Stimulated activated CD4-positive, alpha-beta T cell treated with anti-CD3 and anti-CD28 coated beads, Interleukin-4, amount 100 ng/mL, for 48 hours (primary cell): ENCODE measurements around the gene SLC41A1.

Experiments used
- DNase-seq, 2 donors: peaks; one replicate each; pipeline ENCODE4 v3.0.0-alpha.2; 2020; ENCODE audit warnings: low read depth in 2 of 2

SLC41A1 gene

GRCh38 chr1:205754857-205755256 lies 58.1 kb downstream of the SLC41A1 start:
- DNase-seq = no peak

GRCh38 chr1:205751036-205751651 lies 61.9 kb downstream of the SLC41A1 start:
- no peak for DNase-seq

- DNase-seq = peak; percentile 86 to 95
These were observed 62.6 kb downstream of the SLC41A1 start, which contains the start of gene NUCKS1 for GRCh38 chr1:205750138-205751035. NUCKS1 (minus strand) TSS chr1:205750182; CDS start chr1:205749973, 209 bp downstream.

- DNase-seq = peak; percentile 91 to 96
These were observed 63.5 kb downstream of the SLC41A1 start for GRCh38 chr1:205749234-205750137.

GRCh38 chr1:205748403-205749233 lies 64.4 kb downstream of the SLC41A1 start:
- peak; percentile 19 to 28 for DNase-seq

- DNase-seq = no peak
These were observed 66.1 kb downstream of the SLC41A1 start for GRCh38 chr1:205746757-205747412.

- no peak for DNase-seq
These were observed 68.6 kb downstream of the SLC41A1 start for GRCh38 chr1:205744403-205744802.

GRCh38 chr1:205743977-205744376 lies 69.0 kb downstream of the SLC41A1 start:
- no peak for DNase-seq

GRCh38 chr1:205741681-205742080 lies 71.3 kb downstream of the SLC41A1 start:
- no peak for DNase-seq

- no peak for DNase-seq
These were observed 73.4 kb downstream of the SLC41A1 start for GRCh38 chr1:205739348-205740160.
